Measurements from ENCODE around the gene TGIF1. TPM values are rescaled to one million over a fixed set of nuclear protein-coding genes. Genes with fewer than 3 reads are reported as not detected.

TGIF1 gene
- total and polyA plus RNA-seq, 2 of the 4 experiments (the other 2 are of a cell fraction): 62.1 to 118 TPM

DNA sequence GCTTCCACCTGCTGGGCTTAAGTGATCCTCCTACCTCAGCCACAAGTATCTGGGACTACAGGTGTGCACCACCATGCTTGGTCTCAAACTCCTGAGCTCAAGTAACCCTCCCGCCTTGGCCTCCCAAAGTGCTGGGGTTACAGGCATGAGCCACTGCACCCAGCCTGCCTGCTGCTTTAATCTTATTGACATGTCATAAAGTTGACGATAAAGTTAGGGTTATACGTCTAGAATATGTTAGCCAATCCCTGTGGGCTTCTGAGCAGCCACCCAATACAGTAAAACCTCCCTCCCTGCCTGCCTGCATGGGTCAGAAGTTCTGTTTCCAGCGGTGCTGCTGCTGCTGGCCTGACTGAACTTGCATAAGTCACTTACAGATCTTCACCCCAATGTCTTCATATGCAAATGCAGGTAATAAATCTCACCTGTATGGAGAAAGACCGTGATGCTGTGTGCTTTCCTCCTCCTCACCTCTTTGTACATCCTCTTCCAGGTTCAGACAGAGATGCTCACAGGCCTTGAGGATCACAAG is 30.1 kb downstream of the TGIF1 start:
- Histone ChIP-seq H2AK9ac (replicated peaks; ENCODE audit: low read depth, low read length, poor library complexity) (no peak overlapping the region), H4K5ac (ENCODE audit: low read depth, low read length) (no peak overlapping the region), H4K8ac (ENCODE audit: low read depth in 2 of 2, low read length in 2 of 2) (no peak overlapping the region), H2BK20ac (ENCODE audit: low read depth, low read length) (no peak overlapping the region), H3K14ac (replicated peaks; ENCODE audit: low read depth, low read length) (no peak overlapping the region), H3K4me1 (ENCODE audit: control insufficient read depth, insufficient read depth, low read length) (no peaks in the 10 kb centered on the region; the same call in 1 of the 2 replicates), H3K9me3 (ENCODE audit: control insufficient read depth, insufficient read depth, low read length) (no peaks in the 10 kb centered on the region; the same call in 1 of the 2 replicates), H4K20me1 (ENCODE audit: insufficient read depth, low read length) (no peaks in the 10 kb centered on the region), H3K9ac (ENCODE audit: low read depth, low read length) (no peak overlapping the region), H2AFZ (replicated peaks; ENCODE audit: low read length, poor library complexity) (no peak overlapping the region), H4K91ac (ENCODE audit: insufficient read depth, low read depth, low read length) (no peak overlapping the region), H3K23ac (ENCODE audit: low read depth, low read length) (no peak overlapping the region), H2BK120ac (ENCODE audit: low read depth, low read length) (no peak overlapping the region), H2AK5ac (ENCODE audit: low read depth, low read length) (no peak overlapping the region), H3K36me3 (ENCODE audit: control insufficient read depth, insufficient read depth, low read length) (no peaks in the 10 kb centered on the region), H3K9me1 (ENCODE audit: insufficient read depth, low read length) (no peaks in the 10 kb centered on the region), H3K27me3 (ENCODE audit: control insufficient read depth, insufficient read depth, low read length) (no peaks in the 10 kb centered on the region), H3K4me3 (ENCODE audit: insufficient read depth, low read depth, low read length) (no peak overlapping the region), H3K79me1 (ENCODE audit: low read depth in 1 of 2, low read length in 2 of 2) (no peaks in the 10 kb centered on the region), H2BK5ac (ENCODE audit: low read depth, low read length, poor library complexity, severe bottlenecking) (no peak overlapping the region), H3K56ac (ENCODE audit: extremely low read depth, insufficient read depth, low read length) (no peak overlapping the region), H2BK15ac (ENCODE audit: low read depth, low read length) (no peak overlapping the region), H3K4me2 (ENCODE audit: low read depth, low read length) (no peak overlapping the region), H3K27ac (ENCODE audit: insufficient read depth, low read length) (no peak overlapping the region), H3K18ac (ENCODE audit: low read depth, low read length) (no peak overlapping the region), H3K4ac (ENCODE audit: low read depth, low read length) (no peak overlapping the region)
- whole genome bisulfite sequencing, 2 experiments (ENCODE audit: extremely low coverage in 2 of 2, insufficient read length in 1 of 2): no CpG with 5 or more reads among the region's 5 CpGs
- BruUV-seq (replicated peaks): no TSS peak
- in situ Hi-C loops (cut with MboI; ENCODE audit: low sequenced_read_pairs) (no loop called here), dilution Hi-C loops (cut with HindIII; ENCODE audit: low sequenced_read_pairs, unreplicated experiment) (no loop called here), intact Hi-C loops (cut with micrococcal nuclease) (no loop called here)
- CTCF ChIA-PET: no interaction called here
- POLR2A ChIA-PET (ENCODE audit: unreplicated experiment): no interaction called here
- TF ChIP-seq FOS (IDR thresholded peaks at IDR 0.05; ENCODE audit: low read depth, low read length): no peak
- TF ChIP-seq POLR2A (IDR thresholded peaks at IDR 0.05; ENCODE audit: low read depth, low read length): no peak
- no peak for TF ChIP-seq RAD21 (IDR thresholded peaks at IDR 0.05; ENCODE audit: low read length)
- no peak for TF ChIP-seq ELK1 (IDR thresholded peaks at IDR 0.05; ENCODE audit: borderline replicate concordance, low read depth, low read length)
- no peak for TF ChIP-seq CEBPB (IDR thresholded peaks at IDR 0.05; ENCODE audit: low read depth, low read length)
- no peak for TF ChIP-seq SMC3 (IDR thresholded peaks at IDR 0.05; ENCODE audit: low read depth, low read length)
- no peak for TF ChIP-seq MXI1 (IDR thresholded peaks at IDR 0.05; ENCODE audit: borderline replicate concordance, low read depth, low read length)
- TF ChIP-seq MAZ (IDR thresholded peaks at IDR 0.05; ENCODE audit: borderline replicate concordance, low read depth, low read length): no peak
- no peak for TF ChIP-seq CHD1 (IDR thresholded peaks at IDR 0.05; ENCODE audit: low read depth, low read length)
- no peak for TF ChIP-seq RFX5 (IDR thresholded peaks at IDR 0.05; ENCODE audit: low read depth, low read length)
- TF ChIP-seq MAFK (IDR thresholded peaks at IDR 0.05; ENCODE audit: low read depth, low read length): no peak
- TF ChIP-seq, protein P1, sequence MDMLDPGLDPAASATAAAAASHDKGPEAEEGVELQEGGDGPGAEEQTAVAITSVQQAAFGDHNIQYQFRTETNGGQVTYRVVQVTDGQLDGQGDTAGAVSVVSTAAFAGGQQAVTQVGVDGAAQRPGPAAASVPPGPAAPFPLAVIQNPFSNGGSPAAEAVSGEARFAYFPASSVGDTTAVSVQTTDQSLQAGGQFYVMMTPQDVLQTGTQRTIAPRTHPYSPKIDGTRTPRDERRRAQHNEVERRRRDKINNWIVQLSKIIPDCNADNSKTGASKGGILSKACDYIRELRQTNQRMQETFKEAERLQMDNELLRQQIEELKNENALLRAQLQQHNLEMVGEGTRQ (IDR thresholded peaks at IDR 0.05; ENCODE audit: low read depth, low read length): no peak
- TF ChIP-seq RCOR1 (IDR thresholded peaks at IDR 0.05; ENCODE audit: insufficient replicate concordance, low read length): no peak
- no peak for TF ChIP-seq NFE2L2 (IDR thresholded peaks at IDR 0.05; ENCODE audit: low read depth, low read length)
- no peak for TF ChIP-seq BHLHE40 (IDR thresholded peaks at IDR 0.05; ENCODE audit: low read depth, low read length)
- TF ChIP-seq CTCF (conservative IDR thresholded peaks at IDR 0.05; ENCODE audit: low read depth, low read length): no peak
- DNase-seq (no peak), ATAC-seq (ENCODE audit: low read depth) (no peak)

Data from IMR-90 (cell line).